T-helper 2 cell treated with Interferon-gamma antibody and Interleukin-4, amounts not matched to agents 100 ng/mL and 5 ng/mL, for 36 hours (primary cell): ENCODE data around the gene RIPOR1. TPM values are rescaled to one million over a fixed set of nuclear protein-coding genes. Genes with fewer than 3 reads are reported as not detected.

Experiments used
- intact Hi-C: fragments of 100-400 bp; cut with micrococcal nuclease; formaldehyde crosslinking; loops from one replicate; pipeline ENCODE4 v1.15.1; 2023
- total RNA-seq: library from RNA; stranded (reverse); gene quantifications from 2 replicates; pipeline ENCODE4 v1.2.3, GENCODE V29; 2022

The RIPOR1 gene
- total RNA-seq, 1 donor from 2014 or later = 14.4 TPM

GRCh38 chr16:67594956-67595355, 66.3 kb downstream of the RIPOR1 start:
- intact Hi-C loops = no loop called here

Other genes starting within 250 kb of the RIPOR1 start
- 19.5 and 21.3 TPM in 2 replicates for gene PLEKHG4, start 249.3 kb upstream of the RIPOR1 start, total RNA-seq
- gene KCTD19, start 202.1 kb upstream of the RIPOR1 start, total RNA-seq = 0.02 TPM in 1 of 2 replicates, not detected in the other
- not detected in 2 replicates for gene LRRC36, start 202.0 kb upstream of the RIPOR1 start, total RNA-seq
- not detected in 2 replicates for gene TPPP3, start 135.3 kb upstream of the RIPOR1 start, total RNA-seq
- gene ZDHHC1, start 112.4 kb upstream of the RIPOR1 start, total RNA-seq = 0.36 and 0.48 TPM in 2 replicates
- gene HSD11B2, start 97.7 kb upstream of the RIPOR1 start, total RNA-seq = 0.36 and 0.93 TPM in 2 replicates
- 57.2 and 59.6 TPM in 2 replicates for gene ATP6V0D1, start 47.7 kb upstream of the RIPOR1 start, total RNA-seq
- gene AGRP, start 45.3 kb upstream of the RIPOR1 start, total RNA-seq = not detected in 2 replicates
- 82.9 and 84.0 TPM in 2 replicates for gene CTCF, start 33.7 kb downstream of the RIPOR1 start, total RNA-seq
- gene CARMIL2, start 116.3 kb downstream of the RIPOR1 start, total RNA-seq = 178 and 195 TPM in 2 replicates
- gene ACD, start 131.4 kb downstream of the RIPOR1 start, total RNA-seq = 39.1 and 41.1 TPM in 2 replicates
- gene PARD6A, start 132.1 kb downstream of the RIPOR1 start, total RNA-seq = 10.1 TPM in 2 replicates
- 5.1 and 6.8 TPM in 2 replicates for gene ENKD1, start 137.9 kb downstream of the RIPOR1 start, total RNA-seq
- 0.95 and 1.9 TPM in 2 replicates for gene C16orf86, start 138.0 kb downstream of the RIPOR1 start, total RNA-seq
- gene GFOD2, start 190.5 kb downstream of the RIPOR1 start, total RNA-seq = 12.1 and 14.2 TPM in 2 replicates